NCI-H2171 (cell line): Measurements from ENCODE around the gene STIM1.
"Not testable (repeated sequence)": the region's sequence is repeated elsewhere in the genome, so short reads cannot be mapped to it uniquely, and the experiment has no call there.

ENCODE experiments used
- DNase-seq: peaks from one replicate; lab custom pipeline; 2025; lab: John Stamatoyannopoulos, UW

Gene STIM1

GRCh38 chr11:3983101-3983500 lies 127.6 kb downstream of the STIM1 start:
- DNase-seq, result no peak

- no peak for DNase-seq
These were observed 129.4 kb downstream of the STIM1 start for GRCh38 chr11:3984896-3985295.

DNA sequence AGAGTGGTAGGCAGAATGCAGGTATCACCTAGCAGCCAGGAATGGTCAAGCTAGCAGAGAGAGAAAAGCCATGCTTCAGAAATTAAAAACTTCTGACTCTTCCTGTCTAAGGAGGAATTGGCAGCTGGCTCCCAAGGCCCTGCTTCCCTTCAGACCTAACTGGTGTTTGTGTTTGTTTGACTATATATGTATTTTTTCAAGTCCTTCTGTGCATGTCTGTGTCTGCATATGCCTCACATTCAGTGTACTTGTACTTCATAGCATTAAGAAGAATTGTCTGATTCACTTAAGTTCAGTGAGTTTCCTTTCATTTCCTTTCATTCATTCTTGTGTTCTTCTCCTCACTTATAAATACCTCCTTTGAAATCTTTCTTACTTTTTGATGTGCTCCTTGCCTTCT lies 130.2 kb downstream of the STIM1 start:
- no peak for DNase-seq

GRCh38 chr11:3986301-3986700 lies 130.8 kb downstream of the STIM1 start:
- no peak for DNase-seq

- DNase-seq, result no peak
These were observed 133.9 kb downstream of the STIM1 start for GRCh38 chr11:3989276-3989920.

GRCh38 chr11:3989921-3990290 lies 134.4 kb downstream of the STIM1 start:
- no peak for DNase-seq

DNA sequence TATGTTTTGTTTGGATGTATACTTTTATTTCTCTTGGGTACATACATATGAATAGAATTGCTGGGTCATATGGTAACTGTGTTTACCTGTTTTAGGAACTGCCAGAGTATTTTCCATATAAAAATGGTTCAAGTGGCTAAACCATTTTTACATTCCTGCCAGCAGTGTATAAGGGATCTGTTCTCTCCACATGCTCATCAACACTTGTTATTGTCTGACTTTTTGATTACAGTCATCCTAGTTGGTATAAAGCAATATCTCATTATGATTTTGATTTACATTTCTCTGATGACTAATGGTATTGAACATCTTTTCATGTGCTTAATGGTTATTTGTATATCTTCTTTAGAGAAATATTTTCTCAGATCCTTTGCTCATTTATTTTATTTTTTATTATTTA lies 134.9 kb downstream of the STIM1 start:
- DNase-seq, result no peak

GRCh38 chr11:3992964-3993363 lies 137.5 kb downstream of the STIM1 start:
- DNase-seq, result no peak

GRCh38 chr11:3994030-3994640 lies 138.7 kb downstream of the STIM1 start:
- DNase-seq, result no peak

GRCh38 chr11:3995307-3995706 lies 139.8 kb downstream of the STIM1 start:
- no peak for DNase-seq

DNA sequence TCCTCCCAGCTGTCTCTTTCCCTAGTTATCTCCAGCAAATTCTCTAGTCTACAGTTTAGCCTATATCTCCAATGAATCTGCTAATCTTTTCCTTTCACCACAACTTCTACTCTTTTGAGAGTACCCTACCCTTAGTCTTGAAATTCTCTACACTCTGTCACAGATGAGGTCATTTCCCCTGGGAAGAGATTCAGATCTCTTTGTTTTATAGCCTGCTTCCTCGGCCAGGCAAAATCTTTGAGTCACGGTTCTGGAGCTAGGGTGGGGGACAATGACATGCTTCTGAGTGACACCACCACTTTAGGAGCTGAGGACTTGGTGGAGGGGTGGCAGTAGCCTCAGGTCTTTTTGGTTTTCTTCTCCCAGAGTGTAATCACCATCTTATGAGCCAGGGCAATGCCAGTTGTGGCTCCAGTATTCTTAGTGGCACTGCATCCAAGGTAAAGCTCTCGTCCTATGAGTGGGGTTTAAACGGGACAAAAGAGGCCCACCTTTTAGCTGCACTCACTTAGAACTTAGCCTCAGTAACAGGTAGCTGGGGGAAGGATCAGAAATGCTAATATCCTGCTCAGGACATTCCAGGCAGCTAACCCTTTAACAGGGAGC lies 140.6 kb downstream of the STIM1 start:
- DNase-seq, result no peak

GRCh38 chr11:3996651-3997050 lies 141.2 kb downstream of the STIM1 start:
- DNase-seq, result no peak

GRCh38 chr11:4004753-4005152 lies 149.3 kb downstream of the STIM1 start:
- DNase-seq, result not testable (repeated sequence)

DNA sequence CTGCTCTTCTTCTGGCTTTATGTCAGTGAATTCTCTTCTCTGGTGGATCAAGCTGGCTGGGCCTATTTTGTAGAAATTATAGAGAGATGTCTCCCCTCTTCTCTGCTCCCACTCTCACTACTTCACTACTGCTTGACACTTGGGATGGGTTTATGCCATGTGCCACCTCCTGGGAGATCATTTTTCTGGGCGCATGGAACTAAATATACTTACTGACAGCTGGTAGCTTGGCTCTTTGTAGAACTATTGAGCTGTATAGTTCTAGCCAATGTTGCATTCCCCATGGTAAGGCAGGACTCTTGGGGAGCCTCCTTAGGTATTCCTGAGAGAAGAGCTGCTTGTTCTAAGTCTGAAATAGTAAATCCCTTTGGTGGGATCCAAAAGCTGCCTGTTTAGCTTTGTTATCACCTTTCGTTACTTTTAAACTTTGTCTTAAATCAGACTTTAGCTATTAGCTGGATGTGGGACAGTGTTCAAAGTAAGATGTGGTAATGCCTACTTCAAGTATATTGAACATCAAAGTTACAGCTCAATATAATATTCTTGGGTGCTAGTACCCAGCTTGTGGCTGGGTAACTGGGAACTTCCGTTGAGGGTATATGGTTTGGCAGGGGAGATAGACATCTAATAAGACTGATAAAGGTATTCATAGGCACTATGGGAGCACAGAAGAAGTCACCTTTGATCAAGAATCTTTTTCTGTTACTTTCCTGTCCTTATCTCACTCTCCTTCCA lies 151.6 kb downstream of the STIM1 start:
- no peak for DNase-seq

DNA sequence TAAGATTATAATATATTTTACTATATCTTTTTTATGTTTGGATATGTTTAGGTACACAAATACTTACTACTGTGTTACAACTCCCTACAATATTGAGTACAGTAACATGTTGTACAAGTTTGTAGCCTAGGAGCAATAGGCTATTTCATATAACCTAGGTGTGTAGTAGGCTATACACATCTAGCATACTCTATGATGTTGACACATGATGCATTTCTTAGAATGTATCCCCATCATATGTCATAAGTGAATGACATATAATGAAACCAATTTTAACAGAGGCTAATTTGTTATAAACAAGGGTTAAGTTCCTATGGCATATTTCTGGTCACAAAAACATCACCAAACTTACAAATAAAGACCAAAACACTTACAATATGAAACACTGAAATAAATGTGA lies 152.7 kb downstream of the STIM1 start:
- DNase-seq, result no peak

- DNase-seq, result not testable (repeated sequence)
These were observed 161.1 kb downstream of the STIM1 start for GRCh38 chr11:4016602-4017001.

GRCh38 chr11:4017129-4017528 lies 161.7 kb downstream of the STIM1 start:
- DNase-seq, result no peak

- DNase-seq, result no peak
These were observed 163.2 kb downstream of the STIM1 start for GRCh38 chr11:4018641-4019040.

DNA sequence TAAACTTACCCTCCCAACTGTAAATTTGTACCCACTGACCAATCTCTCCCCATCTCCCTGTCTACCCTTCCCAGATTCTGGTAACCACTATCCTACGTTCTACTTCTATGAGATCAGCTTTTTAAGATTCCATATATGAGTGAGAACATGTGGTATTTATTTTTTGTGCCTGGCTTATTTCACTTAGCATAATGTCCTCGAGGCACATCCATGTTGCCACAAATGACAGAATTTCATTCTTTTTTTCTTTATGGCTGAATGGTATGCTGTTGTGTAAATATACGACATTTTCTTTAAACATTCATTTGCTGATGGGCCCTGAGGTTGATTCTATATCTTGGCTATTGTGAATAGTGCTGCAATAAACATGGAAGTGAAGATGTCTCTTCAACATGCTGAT lies 164.4 kb downstream of the STIM1 start:
- DNase-seq, result no peak

DNA sequence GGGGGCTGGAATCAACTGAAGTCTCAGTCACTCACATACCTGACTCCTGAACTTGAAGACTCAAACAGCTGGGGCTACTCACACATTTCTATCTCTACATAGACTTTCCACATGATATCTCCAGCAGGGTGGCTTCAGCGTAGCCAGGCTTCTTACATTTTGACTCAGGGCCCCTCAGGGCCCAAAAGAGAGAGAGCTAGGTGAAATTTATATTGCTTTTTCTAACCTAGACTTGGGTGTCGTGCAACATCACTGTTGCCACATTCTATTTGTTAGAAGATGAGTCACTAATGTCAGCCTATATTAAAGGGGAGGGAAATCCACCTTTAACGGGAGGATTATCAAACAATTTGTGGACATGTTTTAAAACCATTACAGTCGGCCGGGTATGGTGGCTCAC lies 167.2 kb downstream of the STIM1 start:
- no peak for DNase-seq

GRCh38 chr11:4025248-4025966 lies 169.9 kb downstream of the STIM1 start:
- DNase-seq, result no peak

GRCh38 chr11:4025967-4026324 lies 170.5 kb downstream of the STIM1 start:
- DNase-seq, result no peak
